HepG2 (cell line): Measurements from ENCODE around the gene VAMP8. TPM values are rescaled to one million over a fixed set of nuclear protein-coding genes. Genes with fewer than 3 reads are reported as not detected.
A peak's percentile ranks its signal among the peaks of the same experiment; 100 is the strongest.

Source experiments
- ADNP ChIP-seq: sonication (generic); formaldehyde crosslinking; IDR thresholded peaks from 2 replicates; pipeline ENCODE4 v1.4.0; 2020; ENCODE audit warnings: missing genetic modification reagents
- ASH2L ChIP-seq: fragments of 300-600, 200-600 bp; sonication (generic); IDR thresholded peaks from 2 replicates; pipeline ENCODE4 v1.7.0; 2017; ENCODE audit warnings: low read depth, mild to moderate bottlenecking, moderate library complexity, mixed read lengths, low read length; ENCODE audit not compliant: insufficient read length
- CENPX ChIP-seq: sonication (generic); formaldehyde crosslinking; IDR thresholded peaks from 2 replicates; pipeline ENCODE4 v1.9.0; 2021; ENCODE audit warnings: mild to moderate bottlenecking, missing genetic modification reagents, moderate library complexity
- CSRNP2 ChIP-seq: sonication (generic); formaldehyde crosslinking; conservative IDR thresholded peaks from 2 replicates; pipeline ENCODE4 v1.8.0; 2022; ENCODE audit warnings: low read depth, missing genetic modification reagents
- EEA1 ChIP-seq: sonication (generic); formaldehyde crosslinking; IDR thresholded peaks from 2 replicates; pipeline ENCODE4 v1.5.1; 2020; ENCODE audit warnings: mild to moderate bottlenecking, missing genetic modification reagents, borderline replicate concordance
- FOXJ3 ChIP-seq: sonication (generic); formaldehyde crosslinking; IDR thresholded peaks from 2 replicates; pipeline ENCODE4 v1.4.0; 2020; ENCODE audit warnings: missing genetic modification reagents, mild to moderate bottlenecking, borderline replicate concordance
- GTF3A ChIP-seq: sonication (generic); formaldehyde crosslinking; conservative IDR thresholded peaks from 2 replicates; pipeline ENCODE4 v1.4.0; 2020; ENCODE audit warnings: mild to moderate bottlenecking, missing genetic modification reagents
- HNF4G ChIP-seq, 2 experiments: sonication (generic) in 1 of 2; formaldehyde crosslinking in 1 of 2; IDR thresholded peaks; 2 replicates each; pipeline versions ENCODE4 v1.4.0 to v1.6.1; 2011 to 2020; ENCODE audit warnings: borderline replicate concordance in 2 of 2, low read depth in 2 of 2, mild to moderate bottlenecking in 2 of 2, low read length in 1 of 2, missing genetic modification reagents in 1 of 2, moderate library complexity in 1 of 2
- IRF1 ChIP-seq: sonication (generic); formaldehyde crosslinking; IDR thresholded peaks from 2 replicates; pipeline ENCODE4 v1.4.0; 2020; ENCODE audit warnings: low read depth, mild to moderate bottlenecking, missing genetic modification reagents
- IRX3 ChIP-seq: sonication (generic); formaldehyde crosslinking; IDR thresholded peaks from 2 replicates; pipeline ENCODE4 v1.8.1; 2023; ENCODE audit warnings: mild to moderate bottlenecking, low read depth, missing genetic modification reagents, borderline replicate concordance
- PHF21A ChIP-seq: sonication (generic); formaldehyde crosslinking; IDR thresholded peaks from 2 replicates; pipeline ENCODE4 v1.5.0; 2020; ENCODE audit warnings: mild to moderate bottlenecking, missing genetic modification reagents
- PHF8 ChIP-seq: sonication (generic); formaldehyde crosslinking; IDR thresholded peaks from 2 replicates; pipeline ENCODE4 v1.5.0; 2020; ENCODE audit warnings: missing genetic modification reagents
- SRSF1 ChIP-seq: fragments of 200-400 bp; formaldehyde crosslinking; optimal IDR thresholded peaks from 2 replicates; pipeline ENCODE3; 2017; ENCODE audit warnings: mild to moderate bottlenecking, low read depth, low read length, moderate library complexity
- SUZ12 ChIP-seq: fragments of 150-350 bp; IDR thresholded peaks from 2 replicates; pipeline ENCODE4 v1.6.1; 2014; ENCODE audit warnings: low read depth, low read length
- XRCC5 ChIP-seq: fragments of 200-400 bp; formaldehyde crosslinking; optimal IDR thresholded peaks from 2 replicates; pipeline ENCODE3; 2017; ENCODE audit warnings: mild to moderate bottlenecking, low read length
- ZEB1 ChIP-seq: IDR thresholded peaks from 2 replicates; pipeline ENCODE4 v1.6.1; 2012; ENCODE audit warnings: mild to moderate bottlenecking, low read depth, inconsistent platforms; ENCODE audit not compliant: insufficient replicate concordance
- ZNF30 ChIP-seq: sonication (generic); formaldehyde crosslinking; IDR thresholded peaks from 2 replicates; pipeline ENCODE4 v1.5.0; 2020; ENCODE audit warnings: mild to moderate bottlenecking, missing genetic modification reagents
- ZNF503 ChIP-seq: sonication (generic); formaldehyde crosslinking; IDR thresholded peaks from 2 replicates; pipeline ENCODE4 v1.4.0; 2020; ENCODE audit warnings: missing genetic modification reagents
- ZNF543 ChIP-seq: sonication (generic); formaldehyde crosslinking; IDR thresholded peaks from 2 replicates; pipeline ENCODE4 v1.4.0; 2020; ENCODE audit warnings: mild to moderate bottlenecking, missing genetic modification reagents
- ZNF562 ChIP-seq: sonication (generic); formaldehyde crosslinking; IDR thresholded peaks from 2 replicates; pipeline ENCODE4 v1.8.0; 2022; ENCODE audit warnings: missing genetic modification reagents, borderline replicate concordance
- ZNF672 ChIP-seq: sonication (generic); formaldehyde crosslinking; IDR thresholded peaks from 2 replicates; pipeline ENCODE4 v1.8.1; 2022; ENCODE audit warnings: missing genetic modification reagents
- polyA plus RNA-seq, 8 experiments: library from polyadenylated mRNA; depleted of rRNA in 3 of 8; stranded (reverse) in 7 of 8; unstranded in 1 of 8; fragments of >200 nt; fragmentation: Illumina TruSeq in 4 of 8; extraction: Trizol in 4 of 8; gene quantifications; 2 replicates each; pipeline versions ENCODE4 v1.2.1 to v1.2.3, GENCODE V29; 2011 to 2016; ENCODE audit warnings: low read depth in 4 of 8, missing spikeins in 1 of 8, mixed read lengths in 1 of 8; ENCODE audit not compliant: insufficient read depth in 1 of 8
- total RNA-seq, 5 experiments: library from RNA; depleted of rRNA; stranded (reverse); fragments of >200 nt; fragmentation: Illumina TruSeq; extraction: Trizol; gene quantifications; 2 replicates each; pipeline ENCODE4 v1.2.3, GENCODE V29; 2016; ENCODE audit warnings: low read depth in 1 of 5
- TF ChIP-seq, protein P1 (sequence below): sonication (generic); formaldehyde crosslinking; IDR thresholded peaks from 2 replicates; pipeline ENCODE4 v1.4.0; 2020; ENCODE audit warnings: low read depth, mild to moderate bottlenecking, missing genetic modification reagents

The VAMP8 gene
- total and polyA plus RNA-seq, 2 of the 13 experiments (the other 11 are each of a cell fraction or from before 2014, with no cell fraction given), result 83.3 to 157 TPM

- TF ChIP-seq CSRNP2 (CRISPR knock-in tag) (peak; percentile 97), ZNF503 (peak; percentile 72), CENPX (CRISPR knock-in tag) (no peak), PHF8 (peak; percentile 81), EEA1 (CRISPR knock-in tag) (peak; percentile 92), HNF4G (IDR thresholded peaks at IDR 0.05; ENCODE audit: borderline replicate concordance, low read depth, low read length) (peak; percentile 40; the same call in 1 of the 2 replicates), HNF4G (CRISPR knock-in tag; IDR thresholded peaks at IDR 0.05; ENCODE audit: borderline replicate concordance, low read depth) (0 out of 2 replicates have a peak, but pooled peaks have one; percentile 37), GTF3A (CRISPR knock-in tag) (peak; percentile 92), ZNF30 (CRISPR knock-in tag) (no peak), ZNF543 (CRISPR knock-in tag) (peak; percentile 86; the same call in 1 of the 2 replicates), SUZ12 (no peak), XRCC5 (peak; percentile 91), SRSF1 (peak; percentile 87), ZNF672 (CRISPR knock-in tag) (peak; percentile 86), FOXJ3 (CRISPR knock-in tag) (peak; percentile 58), PHF21A (CRISPR knock-in tag) (peak; percentile 82), ZNF562 (no peak), ADNP (peak; percentile 51; the same call in 1 of the 2 replicates), ZEB1 (peak; percentile 20), IRF1 (peak; percentile 9; the same call in 1 of the 2 replicates), ASH2L (peak; percentile 71), IRX3 (peak; percentile 24; the same call in 1 of the 2 replicates)
- TF ChIP-seq, protein P1, sequence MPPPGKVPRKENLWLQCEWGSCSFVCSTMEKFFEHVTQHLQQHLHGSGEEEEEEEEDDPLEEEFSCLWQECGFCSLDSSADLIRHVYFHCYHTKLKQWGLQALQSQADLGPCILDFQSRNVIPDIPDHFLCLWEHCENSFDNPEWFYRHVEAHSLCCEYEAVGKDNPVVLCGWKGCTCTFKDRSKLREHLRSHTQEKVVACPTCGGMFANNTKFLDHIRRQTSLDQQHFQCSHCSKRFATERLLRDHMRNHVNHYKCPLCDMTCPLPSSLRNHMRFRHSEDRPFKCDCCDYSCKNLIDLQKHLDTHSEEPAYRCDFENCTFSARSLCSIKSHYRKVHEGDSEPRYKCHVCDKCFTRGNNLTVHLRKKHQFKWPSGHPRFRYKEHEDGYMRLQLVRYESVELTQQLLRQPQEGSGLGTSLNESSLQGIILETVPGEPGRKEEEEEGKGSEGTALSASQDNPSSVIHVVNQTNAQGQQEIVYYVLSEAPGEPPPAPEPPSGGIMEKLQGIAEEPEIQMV (CRISPR knock-in tag), result peak; percentile 78
These were observed 38.7 kb upstream of the VAMP8 start, which contains the start of gene MAT2A (continued) for GRCh38 chr2:85538507-85539360.
